D341Med (cell line): ENCODE data around the gene PRKD1.

ENCODE experiments used
- DNase-seq: peaks from one replicate; pipeline ENCODE4 v3.0.0; 2012; ENCODE audit warnings: low spot score

Gene PRKD1

GRCh38 chr14:29603696-29604095 is 324.0 kb downstream of the PRKD1 start:
- no peak for DNase-seq

- no peak for DNase-seq
These were observed 326.0 kb downstream of the PRKD1 start for GRCh38 chr14:29601616-29602015.

GRCh38 chr14:29587761-29588470 is 339.7 kb downstream of the PRKD1 start:
- no peak for DNase-seq

- DNase-seq = no peak
These were observed 340.6 kb downstream of the PRKD1 start for GRCh38 chr14:29587046-29587445.

GRCh38 chr14:29584992-29585391 is 342.7 kb downstream of the PRKD1 start:
- DNase-seq = no peak

- DNase-seq = no peak
These were observed 346.9 kb downstream of the PRKD1 start for GRCh38 chr14:29580763-29581162.

GRCh38 chr14:29579838-29580237 is 347.8 kb downstream of the PRKD1 start:
- no peak for DNase-seq

GRCh38 chr14:29576927-29577326 is 350.7 kb downstream of the PRKD1 start:
- no peak for DNase-seq

- DNase-seq = no peak
These were observed 358.5 kb downstream of the PRKD1 start for GRCh38 chr14:29569194-29569593.

GRCh38 chr14:29566194-29566593 is 361.5 kb downstream of the PRKD1 start:
- no peak for DNase-seq

- DNase-seq = no peak
These were observed 369.1 kb downstream of the PRKD1 start for GRCh38 chr14:29558516-29558915.

- DNase-seq = no peak
These were observed 373.3 kb downstream of the PRKD1 start for GRCh38 chr14:29554335-29554734.

GRCh38 chr14:29553427-29553826 is 374.2 kb downstream of the PRKD1 start:
- no peak for DNase-seq

- peak; percentile 53 for DNase-seq
These were observed 378.7 kb downstream of the PRKD1 start for GRCh38 chr14:29548948-29549370.

- DNase-seq = no peak
These were observed 381.9 kb downstream of the PRKD1 start for GRCh38 chr14:29545714-29546113.

- no peak for DNase-seq
These were observed 390.6 kb downstream of the PRKD1 start for GRCh38 chr14:29536886-29537511.

GRCh38 chr14:29529418-29529817 is 398.2 kb downstream of the PRKD1 start:
- DNase-seq = peak; percentile 30

GRCh38 chr14:29528889-29529288 is 398.8 kb downstream of the PRKD1 start:
- DNase-seq = no peak

GRCh38 chr14:29527286-29527685 is 400.4 kb downstream of the PRKD1 start:
- DNase-seq = no peak
